HG02678 (cell line): Measurements from ENCODE around the gene CUZD1.

Experiments used
- ATAC-seq: cut with Tn5 transposase; IDR thresholded peaks from one replicate; pipeline ENCODE4 v1.9.1; 2021; ENCODE audit warnings: mild to moderate bottlenecking, moderate library complexity; ENCODE audit not compliant: unreplicated experiment

CUZD1 gene

DNA sequence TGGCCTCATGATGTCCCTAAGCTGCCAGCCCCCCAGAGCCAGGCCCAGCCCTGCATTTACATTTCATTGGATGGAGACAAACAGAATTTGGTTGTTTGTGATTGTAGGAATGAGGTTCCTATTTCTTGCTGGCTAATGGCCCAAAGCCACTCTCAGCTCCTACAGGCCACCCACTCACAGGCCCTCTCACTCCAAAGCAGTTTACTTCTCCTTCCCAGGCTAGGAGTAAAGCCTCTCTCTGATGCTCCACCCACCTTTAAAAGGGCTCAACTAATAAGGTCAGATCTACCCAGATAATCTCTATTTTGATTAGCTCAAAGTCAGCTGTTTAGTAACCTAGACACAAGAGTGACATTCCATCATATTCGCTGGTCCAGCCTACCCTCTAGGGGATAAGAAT lies 11.2 kb upstream of the CUZD1 start:
- ATAC-seq, result no peak

DNA sequence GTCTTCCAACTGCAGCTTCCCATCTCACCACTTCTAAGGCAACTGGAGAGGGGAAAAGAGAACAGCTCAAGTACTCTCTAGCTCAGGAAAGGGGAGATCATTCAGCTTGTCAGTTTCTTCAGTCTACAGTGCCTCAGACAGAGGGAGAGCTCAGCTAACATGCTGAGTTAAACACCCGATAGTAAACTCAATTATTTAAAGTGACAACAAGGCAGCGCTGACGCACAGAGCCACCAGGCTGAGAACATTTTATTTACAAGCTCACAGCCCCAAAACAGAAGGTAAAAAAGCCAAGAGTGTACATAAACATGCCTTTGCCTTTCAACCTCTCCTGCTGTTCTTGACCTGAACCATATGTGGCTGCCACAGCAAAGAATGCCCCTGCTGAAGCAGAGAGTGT lies 10.1 kb upstream of the CUZD1 start:
- no peak for ATAC-seq

DNA sequence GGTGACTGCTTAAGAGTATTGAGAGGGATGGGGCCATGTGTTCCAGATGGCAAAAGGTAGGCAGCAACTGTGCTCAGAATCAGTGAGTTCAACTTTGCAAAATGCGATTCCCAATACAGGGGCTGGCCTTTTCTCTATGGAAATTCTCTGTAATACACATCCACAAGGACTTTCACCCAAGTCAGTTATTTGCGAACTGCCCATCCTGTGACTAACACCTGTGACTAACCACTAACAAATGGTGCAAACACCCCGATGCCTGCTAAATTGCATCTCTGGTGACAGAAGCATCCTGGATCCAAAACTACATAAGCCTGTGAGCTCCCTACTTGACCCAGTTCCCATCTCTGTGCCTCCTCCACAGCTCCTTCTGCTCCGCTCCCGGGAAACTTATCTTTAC lies 9.0 kb upstream of the CUZD1 start:
- ATAC-seq, result no peak

DNA sequence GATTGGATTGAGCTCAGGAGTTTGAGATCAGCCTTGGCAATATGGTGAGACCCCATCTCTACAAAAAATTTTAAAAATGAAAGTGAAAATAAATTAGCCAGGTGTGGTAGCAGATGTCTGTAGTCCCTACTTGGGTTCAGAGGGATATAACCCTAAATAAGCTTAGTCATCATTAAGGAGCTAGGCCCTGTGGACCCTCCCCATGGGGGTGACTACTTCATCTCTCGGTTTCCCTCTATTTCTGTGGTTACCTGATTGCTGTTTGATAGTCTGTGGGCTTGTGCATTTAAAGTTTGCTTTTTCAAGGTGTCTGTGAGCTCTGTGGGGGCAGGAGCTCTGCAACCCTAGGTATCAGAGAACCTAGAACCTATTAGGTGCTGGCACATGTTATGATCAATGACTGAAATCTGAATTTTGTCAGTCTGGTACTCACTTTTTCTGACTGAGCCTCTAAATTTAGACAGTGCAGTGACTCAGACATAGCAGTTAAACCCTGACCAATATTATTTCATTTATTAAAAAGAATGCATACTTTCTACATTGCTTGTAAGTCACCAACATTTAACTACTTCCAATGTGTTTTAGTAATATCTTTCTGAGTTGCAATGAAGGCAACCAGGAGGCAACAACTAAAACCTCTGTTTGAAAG lies 8.1 kb upstream of the CUZD1 start:
- ATAC-seq, result no peak

DNA sequence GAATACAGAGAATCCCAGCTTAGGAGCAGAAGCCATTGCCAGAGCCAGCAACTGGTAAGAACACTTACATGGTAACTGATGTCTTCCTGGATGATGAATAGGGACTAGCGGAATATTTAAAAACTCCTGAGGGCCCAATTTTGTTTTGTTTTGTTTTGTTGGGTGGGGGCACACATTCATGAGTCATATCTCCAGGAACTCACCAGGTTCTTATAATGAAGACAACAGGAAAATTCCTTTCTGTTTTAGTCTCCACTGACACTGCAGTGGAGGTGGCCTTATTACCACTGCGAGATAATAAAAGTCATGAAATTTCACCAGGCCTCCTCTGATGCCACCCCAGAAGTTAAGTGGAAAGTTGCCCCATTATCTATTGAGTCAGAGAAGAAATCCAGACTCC lies 6.6 kb upstream of the CUZD1 start:
- ATAC-seq, result no peak

DNA sequence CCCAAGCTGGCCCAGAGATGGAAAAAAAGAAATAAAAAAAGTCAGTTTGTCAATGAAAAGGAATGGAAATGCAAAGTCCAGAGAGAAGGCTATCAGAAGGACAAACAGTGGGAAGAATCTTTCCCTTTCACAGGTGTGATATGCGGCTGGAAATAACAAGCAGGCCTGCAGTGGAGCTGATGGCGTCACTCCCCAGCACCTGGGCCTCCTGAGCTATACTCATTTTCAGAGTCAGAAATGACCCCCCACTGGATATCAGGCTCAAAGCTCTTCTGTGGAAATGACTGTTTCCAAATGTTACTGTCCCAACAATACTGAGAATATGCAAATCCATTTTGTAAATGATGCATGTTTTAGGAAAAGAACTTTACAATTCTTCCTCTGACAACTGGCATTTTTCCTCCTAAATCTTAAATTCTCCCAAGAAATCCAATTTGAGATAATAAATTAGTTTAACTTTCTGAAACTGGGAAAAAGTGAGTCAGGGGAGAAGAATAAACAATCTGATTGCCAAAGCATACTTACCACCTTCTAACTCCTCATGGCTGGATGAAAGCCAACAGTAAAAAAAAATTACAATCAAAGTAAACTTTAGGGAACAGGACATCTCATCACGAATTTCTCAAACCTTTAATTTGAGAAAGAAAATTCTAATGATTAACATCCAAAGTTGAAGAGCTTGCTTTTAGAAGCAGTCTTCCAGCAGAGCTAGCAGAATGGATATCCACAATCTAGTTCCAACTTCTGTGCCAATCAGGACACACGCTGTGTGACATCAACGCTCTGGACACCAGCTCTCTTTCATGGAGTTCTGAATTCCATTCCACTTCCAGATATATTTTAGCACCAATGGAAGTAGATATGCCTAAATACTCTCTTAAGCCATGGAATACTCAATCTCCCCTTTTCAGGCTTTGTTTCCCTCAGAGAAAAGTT lies 5.3 kb upstream of the CUZD1 start:
- ATAC-seq, result no peak

DNA sequence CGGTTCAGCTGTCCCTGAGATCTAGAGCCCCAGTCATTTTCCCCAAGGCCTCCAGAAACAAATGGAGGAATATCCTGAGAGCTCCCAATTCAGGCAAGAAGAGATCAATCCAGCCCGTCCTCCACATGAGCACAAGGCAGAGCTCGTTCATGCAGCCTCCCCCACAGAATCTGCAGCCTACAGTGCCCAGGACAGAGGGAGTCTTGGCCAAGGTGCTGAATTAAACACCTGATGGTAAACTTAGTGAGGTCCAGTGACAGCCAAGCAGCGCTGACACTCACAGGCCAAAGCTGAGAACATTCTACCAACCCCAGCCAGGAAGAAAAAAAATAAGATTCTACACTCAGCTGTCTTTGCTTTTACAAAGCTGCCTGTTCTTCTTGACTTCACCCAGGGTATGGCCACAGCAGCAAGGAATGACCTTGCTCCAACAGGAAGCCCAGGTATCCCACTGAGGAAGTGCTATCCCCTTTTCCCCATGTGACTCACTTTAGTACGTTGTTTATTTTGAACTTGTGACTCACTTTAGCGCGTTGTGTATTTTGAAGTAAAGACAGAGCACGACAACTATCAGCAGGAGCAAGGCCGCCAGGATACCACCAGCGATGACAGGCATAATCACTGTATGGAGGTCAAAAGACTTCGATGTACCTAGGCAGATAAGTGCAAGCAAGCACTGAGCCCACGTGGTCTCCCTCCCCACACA lies 4.4 kb upstream of the CUZD1 start:
- no peak for ATAC-seq

DNA sequence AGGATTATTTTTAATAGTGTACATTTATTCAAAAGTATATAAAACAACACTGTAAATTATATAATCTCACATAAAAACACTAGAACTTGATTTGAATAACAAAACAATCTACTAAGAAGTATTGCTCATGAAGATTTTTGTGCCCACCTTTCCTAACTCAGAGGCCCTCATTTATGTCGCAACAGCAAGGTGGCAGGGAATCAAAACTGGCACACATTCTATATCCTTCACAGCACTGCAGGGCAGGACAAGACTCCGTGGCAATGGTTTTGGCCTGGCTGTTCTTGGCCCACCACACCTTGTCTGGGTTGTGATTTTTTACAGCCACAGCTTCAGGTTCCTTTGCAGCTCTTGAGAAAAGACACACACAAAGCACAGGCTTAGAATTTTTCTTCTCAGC lies 3.4 kb upstream of the CUZD1 start:
- ATAC-seq, result no peak

DNA sequence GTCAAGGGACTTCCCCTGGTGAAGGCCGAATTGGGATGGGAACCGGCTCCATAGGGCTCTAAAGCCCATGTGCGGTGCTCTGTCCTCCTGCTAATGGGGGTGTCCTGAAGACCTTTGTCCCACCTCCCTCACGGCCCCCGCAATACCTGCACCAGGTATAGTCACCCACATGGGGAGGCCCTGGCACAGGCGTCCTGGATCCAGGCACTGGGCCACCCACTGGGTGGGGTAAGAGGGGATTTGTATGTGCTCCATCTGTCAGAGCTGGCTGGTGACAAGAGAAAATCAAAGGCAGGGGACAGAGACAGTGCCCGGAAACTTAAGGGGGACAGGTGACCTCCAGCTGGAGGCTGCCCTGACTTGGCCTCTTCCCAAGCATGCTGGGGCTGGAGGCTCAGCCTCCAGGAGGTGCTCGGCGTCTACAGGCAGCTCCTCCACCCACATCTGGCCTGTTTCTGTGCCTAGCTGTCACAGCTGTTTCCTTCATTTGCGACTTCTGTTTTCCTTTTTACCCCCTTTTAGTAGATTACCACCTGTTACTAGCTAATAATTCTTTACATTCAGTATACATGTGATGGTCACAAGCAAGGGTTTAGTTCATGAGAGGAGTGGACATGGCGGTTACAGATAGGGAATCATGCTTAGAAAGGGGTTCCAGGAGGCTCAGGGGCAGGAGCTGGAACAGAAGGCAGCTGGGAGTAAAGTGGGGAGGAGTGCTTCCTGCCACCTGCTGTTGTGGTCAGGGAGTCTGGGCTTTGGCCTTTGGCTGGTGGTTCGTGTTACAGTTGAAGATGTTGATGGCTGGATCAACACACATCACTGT lies 2.3 kb upstream of the CUZD1 start:
- no peak for ATAC-seq

DNA sequence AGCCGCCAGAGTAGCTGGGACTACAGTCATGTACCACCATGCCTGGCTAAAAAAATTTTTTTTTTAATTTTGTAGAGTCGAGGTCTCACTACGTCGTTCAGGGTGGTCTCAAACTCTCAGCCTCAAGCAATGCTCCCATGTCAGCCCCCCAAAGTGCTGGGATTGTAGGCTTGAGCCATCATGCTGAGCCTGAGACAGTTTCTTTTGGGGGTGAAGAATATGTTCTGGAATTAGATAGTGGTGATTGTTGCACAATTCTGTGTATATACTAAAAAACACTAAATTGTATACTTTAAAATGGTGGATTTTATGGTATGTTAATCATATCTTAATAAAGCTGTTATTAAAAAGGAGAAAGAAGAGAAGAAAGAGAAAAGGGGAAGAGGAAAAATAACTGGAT lies 1.5 kb downstream of the CUZD1 start:
- ATAC-seq, result no peak

DNA sequence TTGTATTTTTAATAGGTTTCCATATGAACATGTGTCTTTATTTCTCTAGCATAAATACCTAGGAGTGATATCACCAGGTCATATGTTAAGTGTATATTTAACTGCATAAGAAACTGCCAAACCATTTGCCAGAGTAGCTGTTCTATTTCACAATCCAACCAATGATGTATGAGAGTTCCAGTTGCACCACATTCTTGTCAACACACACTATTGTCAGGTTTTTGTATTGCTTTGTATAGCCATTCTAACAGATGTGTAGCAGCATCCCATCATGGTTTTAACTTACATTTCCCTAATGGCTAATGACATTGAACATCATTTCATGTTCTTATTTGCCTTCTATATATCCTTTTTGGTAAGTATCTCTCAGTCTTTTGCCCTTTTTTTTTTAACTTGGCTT lies 4.1 kb downstream of the CUZD1 start:
- no peak for ATAC-seq

DNA sequence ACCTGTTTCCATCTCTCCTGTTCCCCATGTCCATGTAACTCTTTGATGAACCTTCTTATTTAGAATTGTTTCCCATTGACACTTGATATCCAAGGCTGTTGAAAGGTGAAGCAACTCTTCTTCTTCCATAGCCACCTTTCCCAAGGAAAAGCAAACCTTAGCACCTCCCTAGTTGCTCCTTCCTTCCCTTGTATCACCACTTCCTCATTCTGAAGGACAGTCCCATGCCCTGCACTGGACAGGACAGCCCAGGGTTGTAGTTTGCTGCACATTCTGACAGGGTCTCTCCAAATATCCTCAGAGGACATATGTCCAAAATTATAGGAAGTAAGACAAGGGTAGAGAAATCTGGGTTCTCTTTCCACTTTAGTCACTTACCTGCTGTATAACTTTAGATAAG lies 6.2 kb downstream of the CUZD1 start:
- ATAC-seq, result no peak

DNA sequence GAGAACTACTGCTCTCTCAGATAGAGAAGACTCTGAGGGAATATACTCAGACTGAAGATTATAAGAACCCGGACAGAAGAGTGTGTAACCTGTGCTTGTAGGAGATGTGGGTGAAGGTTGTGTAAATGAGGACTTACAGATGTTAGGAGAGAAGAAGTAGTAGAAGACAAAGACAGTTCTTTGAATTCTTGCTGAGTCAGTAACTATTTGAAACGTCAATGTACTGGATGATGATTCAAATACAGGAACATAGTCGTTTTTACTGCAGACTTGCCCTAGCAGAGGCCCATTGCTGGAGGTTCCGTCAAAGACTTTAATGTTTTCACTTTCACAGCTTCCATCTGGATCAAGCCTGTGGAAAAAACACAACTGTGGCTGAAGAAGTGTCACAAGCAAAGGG lies 6.8 kb downstream of the CUZD1 start:
- ATAC-seq, result no peak

DNA sequence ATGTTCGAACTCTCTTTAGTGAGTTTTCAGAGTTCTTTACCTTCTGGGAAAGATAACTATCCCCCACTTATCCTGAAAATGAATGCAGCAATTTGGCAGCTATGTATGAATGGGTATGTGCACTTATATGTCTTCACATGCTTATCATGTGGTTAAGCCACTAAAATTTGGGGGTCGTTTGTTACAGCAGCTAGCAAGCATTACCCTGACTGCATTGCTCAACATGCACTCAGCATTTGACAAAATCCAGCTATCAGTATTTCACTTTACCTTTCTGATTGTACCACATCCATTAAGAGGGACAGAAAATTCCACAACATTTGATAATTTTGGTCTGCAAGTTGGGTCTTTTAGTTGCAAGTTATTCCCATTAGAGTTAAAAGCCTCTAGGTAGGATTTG lies 9.7 kb downstream of the CUZD1 start:
- ATAC-seq, result no peak

DNA sequence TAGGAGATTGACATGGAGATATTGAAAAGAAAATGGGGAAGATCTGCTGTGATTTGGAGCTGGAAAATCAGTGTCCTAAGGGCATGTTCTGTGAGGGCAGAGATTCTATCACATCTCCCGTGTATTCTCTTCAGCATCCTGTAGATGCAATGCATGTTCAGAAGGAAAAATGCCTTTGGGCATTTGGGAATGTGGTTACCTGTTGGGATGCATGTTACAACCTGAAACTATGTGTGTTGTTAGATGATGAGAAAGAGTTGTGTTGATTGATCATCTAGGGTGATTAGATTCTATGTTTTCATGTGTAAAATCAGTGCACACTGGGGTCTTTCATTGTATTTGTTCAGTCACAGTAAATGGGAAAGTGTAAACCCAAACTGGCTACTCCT lies 14.7 kb downstream of the CUZD1 start:
- ATAC-seq, result no peak

DNA sequence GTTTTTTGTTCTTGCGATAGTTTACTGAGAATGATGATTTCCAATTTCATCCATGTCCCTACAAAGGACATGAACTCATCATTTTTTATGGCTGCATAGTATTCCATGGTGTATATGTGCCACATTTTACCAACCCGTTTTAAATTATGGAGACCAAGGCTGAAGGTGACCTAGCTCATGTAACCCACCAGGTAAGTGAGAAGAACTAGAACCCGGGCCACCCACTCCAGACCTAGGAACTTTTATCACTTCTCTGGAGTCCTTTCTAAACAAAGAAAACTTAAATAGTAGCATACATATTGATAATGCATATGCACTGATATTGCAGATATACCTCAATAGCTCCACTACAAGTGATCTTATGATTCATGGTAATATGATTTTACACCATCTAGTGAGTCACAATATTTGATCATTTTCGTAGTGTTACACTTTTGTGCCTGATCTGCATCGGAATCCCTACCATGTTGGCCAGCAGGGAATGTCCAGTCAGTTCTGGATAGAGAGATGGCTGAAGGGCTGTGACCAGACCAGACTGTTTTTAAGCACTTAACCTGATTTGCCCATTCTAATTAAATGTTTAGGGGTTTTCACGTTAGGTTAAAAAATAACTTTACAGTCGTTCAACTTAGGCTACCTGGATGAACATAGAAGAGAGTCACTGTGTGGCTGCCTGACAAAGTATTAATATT lies 15.2 kb downstream of the CUZD1 start:
- ATAC-seq, result no peak

DNA sequence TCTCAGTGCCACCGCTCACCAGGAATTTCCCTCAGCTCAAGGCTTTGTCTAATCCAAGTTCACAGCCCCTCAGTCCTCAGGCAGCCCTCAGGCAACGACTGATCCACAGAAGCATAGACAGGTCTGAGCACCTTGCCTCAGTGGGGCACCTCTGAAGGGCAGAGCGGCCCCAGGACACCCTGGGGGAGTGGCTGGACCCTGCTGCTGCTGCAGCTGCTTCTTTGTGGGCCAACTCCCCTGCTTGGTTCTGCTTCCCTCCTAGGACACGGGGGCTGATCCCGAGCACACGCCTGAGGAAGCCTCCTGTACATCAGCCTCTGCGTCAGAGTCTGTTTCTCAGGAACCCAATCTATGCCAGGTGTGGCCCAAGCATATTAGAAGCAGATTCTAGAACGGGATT lies 16.2 kb downstream of the CUZD1 start:
- ATAC-seq, result no peak

DNA sequence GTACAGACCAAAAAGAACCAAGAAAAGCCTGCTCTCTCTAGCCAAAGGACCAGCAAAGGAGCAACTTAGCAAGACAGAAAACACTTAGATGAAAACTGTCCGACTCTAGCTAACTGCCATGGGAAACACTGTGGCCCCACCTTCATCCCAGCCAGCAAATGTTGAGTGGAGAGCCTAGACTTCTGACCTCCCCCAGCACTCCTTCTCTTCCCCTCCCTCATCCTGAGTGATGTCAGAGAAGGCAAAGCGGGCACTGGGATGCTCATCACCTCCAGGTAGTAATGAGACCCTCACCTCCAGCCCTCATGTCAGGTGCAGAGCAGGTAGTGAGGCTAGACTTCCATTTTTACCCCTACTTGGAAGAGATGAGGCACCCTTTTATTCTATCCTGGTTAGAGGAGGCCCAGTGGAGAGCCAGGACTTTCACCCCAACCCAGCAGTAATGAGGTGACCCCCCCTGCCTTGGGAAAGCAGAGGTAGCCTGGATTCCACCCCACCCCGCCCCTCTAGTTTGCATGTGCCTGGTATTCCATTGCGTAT lies 16.9 kb downstream of the CUZD1 start:
- ATAC-seq, result no peak

DNA sequence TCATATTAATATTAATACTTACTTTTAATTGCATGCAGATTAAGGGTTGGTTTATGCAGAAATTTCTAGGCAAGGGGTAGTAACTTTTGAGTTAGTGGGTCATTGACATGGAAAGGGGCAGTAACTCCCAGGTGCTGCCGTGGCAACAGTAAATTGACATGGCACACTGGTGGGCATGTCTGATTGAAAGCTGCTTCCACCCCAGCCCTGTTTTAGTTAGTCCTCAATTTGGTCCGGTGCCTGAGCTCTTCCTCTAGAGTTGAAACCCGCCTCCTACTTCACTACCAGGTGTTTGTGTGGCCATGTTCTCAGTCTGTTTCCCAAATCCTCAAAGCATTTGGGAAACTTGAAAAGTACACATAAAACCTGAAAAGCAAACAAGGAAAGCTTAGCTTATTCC lies 18.4 kb downstream of the CUZD1 start:
- ATAC-seq, result no peak

DNA sequence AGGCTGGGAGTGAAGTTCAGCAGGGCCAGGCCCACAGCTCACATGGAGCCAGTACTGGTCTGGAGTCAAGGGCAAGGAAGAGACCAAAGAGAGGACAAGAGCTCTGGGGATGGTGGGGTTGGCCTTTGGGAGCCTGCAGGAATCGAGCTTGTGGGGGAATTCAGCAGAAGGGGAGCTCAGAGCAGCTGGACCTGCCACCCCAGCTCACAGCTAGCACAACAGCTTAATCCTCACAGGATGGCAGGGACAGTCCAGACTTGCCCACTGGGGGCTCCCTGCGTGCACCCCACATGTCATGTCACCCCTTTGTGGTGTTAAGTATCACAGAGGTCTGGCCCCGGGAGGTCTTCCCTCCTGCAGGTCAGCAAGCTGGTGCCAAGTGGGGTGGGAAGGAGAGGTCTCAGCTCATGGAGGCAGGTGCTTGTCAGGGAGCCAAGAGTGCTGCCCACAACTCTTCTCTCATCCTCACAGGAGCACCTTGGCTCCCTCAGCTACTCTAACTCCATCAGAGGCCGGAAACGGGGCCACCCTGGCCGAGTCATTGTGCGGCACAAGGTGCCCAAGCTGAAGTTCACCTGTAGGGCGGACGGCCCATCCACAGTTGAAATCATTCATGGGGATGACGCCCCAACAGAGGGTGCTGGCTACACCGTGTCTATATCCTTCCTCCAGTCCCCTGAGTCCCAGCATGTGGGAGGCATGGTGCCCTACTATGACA lies 22.5 kb downstream of the CUZD1 start:
- ATAC-seq, result no peak
